ENCODE data around the gene FRMD4B.
A peak's percentile ranks its signal among the peaks of the same experiment; 100 is the strongest.

Gene FRMD4B

GRCh38 chr3:69386556-69387385, 883 bp upstream of the FRMD4B start:
- Mint-ChIP-seq H3K36me3 (no peaks in the 10 kb centered on the region), H3K27me3 (peaks cover 19% of the 10 kb centered on the region), H3K9me3 (ENCODE audit: low read depth) (no peaks in the 10 kb centered on the region), H3K4me1 (ENCODE audit: low read depth) (peaks cover 14% of the 10 kb centered on the region), H3K4me3 (peak overlapping the region; percentile 70), H3K27ac (no peak overlapping the region)

GRCh38 chr3:69385123-69385722, 665 bp downstream of the FRMD4B start:
- Mint-ChIP-seq H3K27ac (no peak overlapping the region), H3K4me3 (peak overlapping the region; percentile 40), H3K36me3 (no peaks in the 10 kb centered on the region), H3K4me1 (ENCODE audit: low read depth) (peaks cover 14% of the 10 kb centered on the region), H3K27me3 (peaks cover 20% of the 10 kb centered on the region), H3K9me3 (ENCODE audit: low read depth) (no peaks in the 10 kb centered on the region)

GRCh38 chr3:69384326-69384725, 1.6 kb downstream of the FRMD4B start:
- Mint-ChIP-seq H3K4me1 (ENCODE audit: low read depth) (peaks cover 14% of the 10 kb centered on the region), H3K27ac (no peak overlapping the region), H3K27me3 (peaks cover 20% of the 10 kb centered on the region), H3K9me3 (ENCODE audit: low read depth) (no peaks in the 10 kb centered on the region), H3K36me3 (no peaks in the 10 kb centered on the region), H3K4me3 (no peak overlapping the region)

GRCh38 chr3:69379661-69380060, 6.2 kb downstream of the FRMD4B start:
- Mint-ChIP-seq H3K9me3 (ENCODE audit: low read depth) (no peaks in the 10 kb centered on the region), H3K4me3 (no peak overlapping the region), H3K4me1 (ENCODE audit: low read depth) (peaks cover 1% of the 10 kb centered on the region), H3K27ac (no peak overlapping the region), H3K36me3 (no peaks in the 10 kb centered on the region), H3K27me3 (peaks cover 8% of the 10 kb centered on the region)

GRCh38 chr3:69378112-69378802, 7.6 kb downstream of the FRMD4B start:
- Mint-ChIP-seq H3K4me3 (no peak overlapping the region), H3K27me3 (peaks cover 5% of the 10 kb centered on the region), H3K4me1 (ENCODE audit: low read depth) (no peaks in the 10 kb centered on the region), H3K9me3 (ENCODE audit: low read depth) (no peaks in the 10 kb centered on the region), H3K27ac (no peak overlapping the region), H3K36me3 (no peaks in the 10 kb centered on the region)

- Mint-ChIP-seq H3K27me3 (peaks cover 5% of the 10 kb centered on the region), H3K36me3 (no peaks in the 10 kb centered on the region), H3K27ac (no peak overlapping the region), H3K4me3 (no peak overlapping the region), H3K9me3 (ENCODE audit: low read depth) (no peaks in the 10 kb centered on the region), H3K4me1 (ENCODE audit: low read depth) (no peaks in the 10 kb centered on the region)
Observed at GRCh38 chr3:69377262-69377661, 8.6 kb downstream of the FRMD4B start.

GRCh38 chr3:69376731-69377130, 9.2 kb downstream of the FRMD4B start:
- no peak overlapping the region for H3K4me3 Mint-ChIP-seq
- no peaks in the 10 kb centered on the region for H3K36me3 Mint-ChIP-seq
- H3K27ac Mint-ChIP-seq, result no peak overlapping the region
- peaks cover 5% of the 10 kb centered on the region for H3K27me3 Mint-ChIP-seq
- H3K4me1 Mint-ChIP-seq (ENCODE audit: low read depth), result no peaks in the 10 kb centered on the region
- H3K9me3 Mint-ChIP-seq (ENCODE audit: low read depth), result no peaks in the 10 kb centered on the region

- H3K36me3 Mint-ChIP-seq, result no peaks in the 10 kb centered on the region
- peaks cover 21% of the 10 kb centered on the region for H3K4me1 Mint-ChIP-seq (ENCODE audit: low read depth)
- no peaks in the 10 kb centered on the region for H3K9me3 Mint-ChIP-seq (ENCODE audit: low read depth)
- no peaks in the 10 kb centered on the region for H3K27me3 Mint-ChIP-seq
- H3K4me3 Mint-ChIP-seq, result no peak overlapping the region
- no peak overlapping the region for H3K27ac Mint-ChIP-seq
Observed at GRCh38 chr3:69371816-69372215, 14.1 kb downstream of the FRMD4B start.

GRCh38 chr3:69370901-69371301, 15.0 kb downstream of the FRMD4B start:
- Mint-ChIP-seq H3K36me3 (no peaks in the 10 kb centered on the region), H3K4me1 (ENCODE audit: low read depth) (peaks cover 21% of the 10 kb centered on the region), H3K27me3 (no peaks in the 10 kb centered on the region), H3K27ac (no peak overlapping the region), H3K9me3 (ENCODE audit: low read depth) (no peaks in the 10 kb centered on the region), H3K4me3 (no peak overlapping the region)

GRCh38 chr3:69370156-69370883, 15.6 kb downstream of the FRMD4B start:
- peaks cover 21% of the 10 kb centered on the region for H3K4me1 Mint-ChIP-seq (ENCODE audit: low read depth)
- H3K36me3 Mint-ChIP-seq, result no peaks in the 10 kb centered on the region
- no peaks in the 10 kb centered on the region for H3K9me3 Mint-ChIP-seq (ENCODE audit: low read depth)
- no peaks in the 10 kb centered on the region for H3K27me3 Mint-ChIP-seq
- H3K4me3 Mint-ChIP-seq, result no peak overlapping the region
- H3K27ac Mint-ChIP-seq, result no peak overlapping the region

GRCh38 chr3:69368129-69368741, 17.7 kb downstream of the FRMD4B start:
- Mint-ChIP-seq H3K27me3 (no peaks in the 10 kb centered on the region), H3K4me3 (no peak overlapping the region), H3K4me1 (ENCODE audit: low read depth) (peaks cover 21% of the 10 kb centered on the region), H3K27ac (no peak overlapping the region), H3K9me3 (ENCODE audit: low read depth) (no peaks in the 10 kb centered on the region), H3K36me3 (no peaks in the 10 kb centered on the region)

- no peaks in the 10 kb centered on the region for H3K36me3 Mint-ChIP-seq
- H3K4me1 Mint-ChIP-seq (ENCODE audit: low read depth), result peaks cover 21% of the 10 kb centered on the region
- H3K9me3 Mint-ChIP-seq (ENCODE audit: low read depth), result no peaks in the 10 kb centered on the region
- H3K27me3 Mint-ChIP-seq, result no peaks in the 10 kb centered on the region
- H3K4me3 Mint-ChIP-seq, result no peak overlapping the region
- H3K27ac Mint-ChIP-seq, result no peak overlapping the region
Observed at GRCh38 chr3:69367586-69367985, 18.3 kb downstream of the FRMD4B start.

GRCh38 chr3:69364354-69364753, 21.5 kb downstream of the FRMD4B start:
- H3K27me3 Mint-ChIP-seq, result peaks cover 5% of the 10 kb centered on the region
- no peaks in the 10 kb centered on the region for H3K36me3 Mint-ChIP-seq
- H3K27ac Mint-ChIP-seq, result no peak overlapping the region
- H3K4me1 Mint-ChIP-seq (ENCODE audit: low read depth), result peaks cover 8% of the 10 kb centered on the region
- H3K4me3 Mint-ChIP-seq, result no peak overlapping the region
- no peaks in the 10 kb centered on the region for H3K9me3 Mint-ChIP-seq (ENCODE audit: low read depth)

GRCh38 chr3:69360690-69361089, 25.2 kb downstream of the FRMD4B start:
- Mint-ChIP-seq H3K36me3 (no peaks in the 10 kb centered on the region), H3K27ac (no peak overlapping the region), H3K4me3 (no peak overlapping the region), H3K9me3 (ENCODE audit: low read depth) (no peaks in the 10 kb centered on the region), H3K4me1 (ENCODE audit: low read depth) (no peaks in the 10 kb centered on the region), H3K27me3 (peaks cover 5% of the 10 kb centered on the region)
